ENCODE results near the gene PNMA8B. TPM values are rescaled to one million over a fixed set of nuclear protein-coding genes. Genes with fewer than 3 reads are reported as not detected.

The PNMA8B gene
- polyA plus RNA-seq, 2 donors, result 0.14 TPM

GRCh38 chr19:46450737-46451136 lies 44.9 kb downstream of the PNMA8B start:
- Histone ChIP-seq H3K4me3 (ENCODE audit: low read depth in 1 of 2, low read length in 2 of 2) (no peak overlapping the region), H3K27ac (ENCODE audit: low read depth in 2 of 2, low read length in 1 of 2) (no peak overlapping the region), H3K36me3 (ENCODE audit: control insufficient read depth in 2 of 2, insufficient read depth in 2 of 2, low read length in 1 of 2) (no peaks in the 10 kb centered on the region), H3K9me3 (ENCODE audit: control insufficient read depth in 2 of 2, insufficient read depth in 1 of 2, low read depth in 1 of 2, low read length in 1 of 2) (no peaks in the 10 kb centered on the region), H3K4me1 (ENCODE audit: control insufficient read depth in 2 of 2, insufficient read depth in 2 of 2, low read length in 1 of 2) (no peaks in the 10 kb centered on the region), H3K27me3 (ENCODE audit: control insufficient read depth in 1 of 2, insufficient read depth in 2 of 2, low read length in 2 of 2) (no peaks in the 10 kb centered on the region)
- 51 to 64% methylated on average over 5 of the region's 5 CpGs for WGBS, 2 donors

- H3K4me3 ChIP-seq (ENCODE audit: low read depth in 1 of 2, low read length in 2 of 2), result no peak overlapping the region
- H3K27ac ChIP-seq (ENCODE audit: low read depth in 2 of 2, low read length in 1 of 2), result no peak overlapping the region
- WGBS, 2 donors, result 61 to 65% methylated on average over 7 of the region's 7 CpGs
- H3K4me1 ChIP-seq (ENCODE audit: control insufficient read depth in 2 of 2, insufficient read depth in 2 of 2, low read length in 1 of 2), result no peaks in the 10 kb centered on the region
- H3K9me3 ChIP-seq (ENCODE audit: control insufficient read depth in 2 of 2, insufficient read depth in 1 of 2, low read depth in 1 of 2, low read length in 1 of 2), result no peaks in the 10 kb centered on the region
- H3K27me3 ChIP-seq (ENCODE audit: control insufficient read depth in 1 of 2, insufficient read depth in 2 of 2, low read length in 2 of 2), result no peaks in the 10 kb centered on the region
- no peaks in the 10 kb centered on the region for H3K36me3 ChIP-seq (ENCODE audit: control insufficient read depth in 2 of 2, insufficient read depth in 2 of 2, low read length in 1 of 2)
Observed at GRCh38 chr19:46449228-46449627, 46.4 kb downstream of the PNMA8B start.

GRCh38 chr19:46448601-46449000 lies 47.1 kb downstream of the PNMA8B start:
- no peaks in the 10 kb centered on the region for H3K9me3 ChIP-seq (ENCODE audit: control insufficient read depth in 2 of 2, insufficient read depth in 1 of 2, low read depth in 1 of 2, low read length in 1 of 2)
- 81 to 89% methylated on average over 10 of the region's 10 CpGs for WGBS, 2 donors
- no peak overlapping the region for H3K27ac ChIP-seq (ENCODE audit: low read depth in 2 of 2, low read length in 1 of 2)
- no peak overlapping the region for H3K4me3 ChIP-seq (ENCODE audit: low read depth in 1 of 2, low read length in 2 of 2)
- H3K27me3 ChIP-seq (ENCODE audit: control insufficient read depth in 1 of 2, insufficient read depth in 2 of 2, low read length in 2 of 2), result no peaks in the 10 kb centered on the region
- H3K4me1 ChIP-seq (ENCODE audit: control insufficient read depth in 2 of 2, insufficient read depth in 2 of 2, low read length in 1 of 2), result no peaks in the 10 kb centered on the region
- no peaks in the 10 kb centered on the region for H3K36me3 ChIP-seq (ENCODE audit: control insufficient read depth in 2 of 2, insufficient read depth in 2 of 2, low read length in 1 of 2)

- H3K27ac ChIP-seq (ENCODE audit: low read depth in 2 of 2, low read length in 1 of 2), result no peak overlapping the region
Observed at GRCh38 chr19:46447824-46448223, 47.8 kb downstream of the PNMA8B start.

GRCh38 chr19:46447006-46447405 lies 48.7 kb downstream of the PNMA8B start:
- no peaks in the 10 kb centered on the region for H3K27me3 ChIP-seq (ENCODE audit: control insufficient read depth in 1 of 2, insufficient read depth in 2 of 2, low read length in 2 of 2)
- no peak overlapping the region for H3K4me3 ChIP-seq (ENCODE audit: low read depth in 1 of 2, low read length in 2 of 2)
- no peaks in the 10 kb centered on the region for H3K4me1 ChIP-seq (ENCODE audit: control insufficient read depth in 2 of 2, insufficient read depth in 2 of 2, low read length in 1 of 2)
- no peaks in the 10 kb centered on the region for H3K36me3 ChIP-seq (ENCODE audit: control insufficient read depth in 2 of 2, insufficient read depth in 2 of 2, low read length in 1 of 2)
- no peaks in the 10 kb centered on the region for H3K9me3 ChIP-seq (ENCODE audit: control insufficient read depth in 2 of 2, insufficient read depth in 1 of 2, low read depth in 1 of 2, low read length in 1 of 2)
- no peak overlapping the region for H3K27ac ChIP-seq (ENCODE audit: low read depth in 2 of 2, low read length in 1 of 2)
- WGBS, 2 donors, result 51 to 53% methylated on average over 3 of the region's 3 CpGs

More at GRCh38 chr19:46447824-46448223, 47.8 kb downstream of the PNMA8B start:
- H3K4me3 ChIP-seq (ENCODE audit: low read depth in 1 of 2, low read length in 2 of 2), result no peak overlapping the region
- H3K27me3 ChIP-seq (ENCODE audit: control insufficient read depth in 1 of 2, insufficient read depth in 2 of 2, low read length in 2 of 2), result no peaks in the 10 kb centered on the region
- no peaks in the 10 kb centered on the region for H3K4me1 ChIP-seq (ENCODE audit: control insufficient read depth in 2 of 2, insufficient read depth in 2 of 2, low read length in 1 of 2)
- no peaks in the 10 kb centered on the region for H3K36me3 ChIP-seq (ENCODE audit: control insufficient read depth in 2 of 2, insufficient read depth in 2 of 2, low read length in 1 of 2)
- WGBS, 2 donors, result 72 to 77% methylated on average over 5 of the region's 5 CpGs
- no peaks in the 10 kb centered on the region for H3K9me3 ChIP-seq (ENCODE audit: control insufficient read depth in 2 of 2, insufficient read depth in 1 of 2, low read depth in 1 of 2, low read length in 1 of 2)

- 85 to 88% methylated on average over 15 of the region's 15 CpGs for WGBS, 2 donors
- Histone ChIP-seq H3K36me3 (ENCODE audit: control insufficient read depth in 2 of 2, insufficient read depth in 2 of 2, low read length in 1 of 2) (no peaks in the 10 kb centered on the region), H3K9me3 (ENCODE audit: control insufficient read depth in 2 of 2, insufficient read depth in 1 of 2, low read depth in 1 of 2, low read length in 1 of 2) (no peaks in the 10 kb centered on the region), H3K4me3 (ENCODE audit: low read depth in 1 of 2, low read length in 2 of 2) (no peak overlapping the region), H3K27ac (ENCODE audit: low read depth in 2 of 2, low read length in 1 of 2) (no peak overlapping the region), H3K27me3 (ENCODE audit: control insufficient read depth in 1 of 2, insufficient read depth in 2 of 2, low read length in 2 of 2) (no peaks in the 10 kb centered on the region), H3K4me1 (ENCODE audit: control insufficient read depth in 2 of 2, insufficient read depth in 2 of 2, low read length in 1 of 2) (no peaks in the 10 kb centered on the region)
Observed at GRCh38 chr19:46446021-46446420, 49.6 kb downstream of the PNMA8B start.

GRCh38 chr19:46442808-46443450 lies 52.7 kb downstream of the PNMA8B start:
- Histone ChIP-seq H3K27me3 (ENCODE audit: control insufficient read depth in 1 of 2, insufficient read depth in 2 of 2, low read length in 2 of 2) (no peaks in the 10 kb centered on the region), H3K9me3 (ENCODE audit: control insufficient read depth in 2 of 2, insufficient read depth in 1 of 2, low read depth in 1 of 2, low read length in 1 of 2) (no peaks in the 10 kb centered on the region), H3K4me3 (ENCODE audit: low read depth in 1 of 2, low read length in 2 of 2) (no peak overlapping the region), H3K27ac (ENCODE audit: low read depth in 2 of 2, low read length in 1 of 2) (no peak overlapping the region), H3K4me1 (ENCODE audit: control insufficient read depth in 2 of 2, insufficient read depth in 2 of 2, low read length in 1 of 2) (no peaks in the 10 kb centered on the region), H3K36me3 (ENCODE audit: control insufficient read depth in 2 of 2, insufficient read depth in 2 of 2, low read length in 1 of 2) (no peaks in the 10 kb centered on the region)
- WGBS, 2 donors, result 48 to 52% methylated on average over 8 of the region's 8 CpGs

- H3K4me1 ChIP-seq (ENCODE audit: control insufficient read depth in 2 of 2, insufficient read depth in 2 of 2, low read length in 1 of 2), result no peaks in the 10 kb centered on the region
- H3K4me3 ChIP-seq (ENCODE audit: low read depth in 1 of 2, low read length in 2 of 2), result no peak overlapping the region
- no peak overlapping the region for H3K27ac ChIP-seq (ENCODE audit: low read depth in 2 of 2, low read length in 1 of 2)
- H3K36me3 ChIP-seq (ENCODE audit: control insufficient read depth in 2 of 2, insufficient read depth in 2 of 2, low read length in 1 of 2), result no peaks in the 10 kb centered on the region
- WGBS, 2 donors, result 73 to 76% methylated on average over 1 of the region's 1 CpG
- H3K9me3 ChIP-seq (ENCODE audit: control insufficient read depth in 2 of 2, insufficient read depth in 1 of 2, low read depth in 1 of 2, low read length in 1 of 2), result no peaks in the 10 kb centered on the region
- H3K27me3 ChIP-seq (ENCODE audit: control insufficient read depth in 1 of 2, insufficient read depth in 2 of 2, low read length in 2 of 2), result no peaks in the 10 kb centered on the region
Observed at GRCh38 chr19:46441866-46442265, 53.8 kb downstream of the PNMA8B start.

Other genes starting within 250 kb of the PNMA8B start
- gene HIF3A, start 198.8 kb downstream of the PNMA8B start, polyA plus RNA-seq, result 10 to 100 TPM; 12.3 to 27.3 TPM
- 10 to 100 TPM; 34.7 to 35.5 TPM for gene PPP5C, start 148.8 kb downstream of the PNMA8B start, polyA plus RNA-seq
- under 1 TPM; 0.28 to 0.31 TPM for gene CCDC8, start 82.3 kb downstream of the PNMA8B start, polyA plus RNA-seq
- not detected for gene PNMA8C, start 66.9 kb downstream of the PNMA8B start, polyA plus RNA-seq
- gene PNMA8A, start 24.3 kb downstream of the PNMA8B start, polyA plus RNA-seq, result under 1 TPM; 0.02 to 0.10 TPM
- 10 to 100 TPM; 87.0 to 90.8 TPM for gene CALM3, start 105.5 kb upstream of the PNMA8B start, polyA plus RNA-seq
- gene PTGIR, start 129.2 kb upstream of the PNMA8B start, polyA plus RNA-seq, result under 1 TPM; 0.47 to 0.86 TPM
- gene GNG8, start 140.3 kb upstream of the PNMA8B start, polyA plus RNA-seq, result not detected
- 1 to 10 TPM; 1.1 to 3.2 TPM for gene DACT3, start 165.3 kb upstream of the PNMA8B start, polyA plus RNA-seq
- gene PRKD2, start 221.2 kb upstream of the PNMA8B start, polyA plus RNA-seq, result 10 to 100 TPM; 30.1 to 34.7 TPM